Immature natural killer cell (primary cell): ENCODE measurements around the gene SYNDIG1. TPM values are rescaled to one million over a fixed set of nuclear protein-coding genes. Genes with fewer than 3 reads are reported as not detected.

Experiments used
- DNase-seq, 3 donors: peaks; one replicate each; pipeline ENCODE4 v3.0.0; 2022; ENCODE audit warnings: mixed read lengths in 1 of 3
- H3K27ac Mint-ChIP-seq, 6 donors: one replicate each; pipeline ENCODE4 v1.8.0; 2020; ENCODE audit warnings: mixed read lengths in 6 of 6, mild to moderate bottlenecking in 5 of 6, inconsistent platforms in 4 of 6, moderate library complexity in 3 of 6
- H3K27me3 Mint-ChIP-seq, 3 donors: one replicate each; pipeline ENCODE4 v1.8.0; 2020 to 2021; ENCODE audit warnings: low read depth in 3 of 3, mild to moderate bottlenecking in 3 of 3, mixed read lengths in 3 of 3, moderate library complexity in 3 of 3, inconsistent platforms in 1 of 3
- H3K36me3 Mint-ChIP-seq, 3 donors: one replicate each; pipeline ENCODE4 v1.8.0; 2020; ENCODE audit warnings: mixed read lengths in 3 of 3, inconsistent platforms in 2 of 3, mild to moderate bottlenecking in 2 of 3
- H3K4me1 Mint-ChIP-seq, 2 donors: one replicate each; pipeline ENCODE4 v1.8.0; 2020; ENCODE audit warnings: inconsistent platforms in 2 of 2, mild to moderate bottlenecking in 2 of 2, mixed read lengths in 2 of 2, moderate library complexity in 1 of 2
- H3K4me3 Mint-ChIP-seq, 5 donors: one replicate each; pipeline ENCODE4 v1.8.0; 2020; ENCODE audit warnings: mild to moderate bottlenecking in 5 of 5, mixed read lengths in 5 of 5, inconsistent platforms in 3 of 5, moderate library complexity in 3 of 5
- H3K9me3 Mint-ChIP-seq, 6 donors: one replicate each; pipeline ENCODE4 v1.8.0; 2020; ENCODE audit warnings: mild to moderate bottlenecking in 6 of 6, mixed read lengths in 6 of 6, inconsistent platforms in 4 of 6, moderate library complexity in 3 of 6
- polyA plus RNA-seq, 3 donors: library from polyadenylated mRNA; unstranded; fragments of 300-500 nt; fragmentation: Illumina TruSeq; gene quantifications; one replicate each; pipeline ENCODE4 v1.2.3, GENCODE V29; 2021

SYNDIG1 gene
- polyA plus RNA-seq, 3 donors from 2014 or later, result not detected

- H3K4me1 Mint-ChIP-seq, result no peaks in the 10 kb centered on the region
- H3K36me3 Mint-ChIP-seq, result no peaks in the 10 kb centered on the region
- H3K9me3 Mint-ChIP-seq, result peaks cover 0 to 1% (median 0%) of the 10 kb centered on the region in 6 donors
- no peak for DNase-seq
- H3K4me3 Mint-ChIP-seq, result no peak overlapping the region
- no peak overlapping the region for H3K27ac Mint-ChIP-seq
- H3K27me3 Mint-ChIP-seq, result peaks cover 4 to 7% (median 5%) of the 10 kb centered on the region in 3 donors
These were observed 73.3 kb downstream of the SYNDIG1 start for GRCh38 chr20:24542721-24543120.

- H3K4me1 Mint-ChIP-seq, result no peaks in the 10 kb centered on the region
- no peak overlapping the region for H3K4me3 Mint-ChIP-seq
- H3K9me3 Mint-ChIP-seq, result peaks cover 0 to 1% (median 0%) of the 10 kb centered on the region in 6 donors
- peaks cover 4 to 7% (median 5%) of the 10 kb centered on the region in 3 donors for H3K27me3 Mint-ChIP-seq
- H3K36me3 Mint-ChIP-seq, result no peaks in the 10 kb centered on the region
- no peak for DNase-seq
- H3K27ac Mint-ChIP-seq, result no peak overlapping the region
These were observed 73.7 kb downstream of the SYNDIG1 start for GRCh38 chr20:24543168-24543567.

GRCh38 chr20:24543741-24544140 is 74.3 kb downstream of the SYNDIG1 start:
- no peak for DNase-seq
- Mint-ChIP-seq H3K27me3 (peaks cover 4 to 7% (median 5%) of the 10 kb centered on the region in 3 donors), H3K4me1 (no peaks in the 10 kb centered on the region), H3K36me3 (no peaks in the 10 kb centered on the region), H3K27ac (no peak overlapping the region), H3K9me3 (peaks cover 0 to 1% (median 0%) of the 10 kb centered on the region in 6 donors), H3K4me3 (no peak overlapping the region)

GRCh38 chr20:24544371-24544770 is 74.9 kb downstream of the SYNDIG1 start:
- H3K27me3 Mint-ChIP-seq, result peaks cover 4 to 7% (median 5%) of the 10 kb centered on the region in 3 donors
- no peaks in the 10 kb centered on the region for H3K4me1 Mint-ChIP-seq

GRCh38 chr20:24545168-24545567 is 75.7 kb downstream of the SYNDIG1 start:
- H3K4me3 Mint-ChIP-seq, result no peak overlapping the region
- no peak for DNase-seq
- no peaks in the 10 kb centered on the region for H3K36me3 Mint-ChIP-seq
- no peak overlapping the region for H3K27ac Mint-ChIP-seq
- no peaks in the 10 kb centered on the region for H3K4me1 Mint-ChIP-seq
- H3K27me3 Mint-ChIP-seq, result peaks cover 1 to 9% (median 4%) of the 10 kb centered on the region in 3 donors
- peaks cover 0 to 1% (median 0%) of the 10 kb centered on the region in 6 donors for H3K9me3 Mint-ChIP-seq

More at GRCh38 chr20:24544371-24544770, 74.9 kb downstream of the SYNDIG1 start:
- DNase-seq, result no peak
- Mint-ChIP-seq H3K4me3 (no peak overlapping the region), H3K9me3 (peaks cover 0 to 1% (median 0%) of the 10 kb centered on the region in 6 donors), H3K27ac (no peak overlapping the region), H3K36me3 (no peaks in the 10 kb centered on the region)

GRCh38 chr20:24546232-24546892 is 76.9 kb downstream of the SYNDIG1 start:
- Mint-ChIP-seq H3K27me3 (peaks cover 1 to 10% (median 4%) of the 10 kb centered on the region in 3 donors), H3K4me3 (no peak overlapping the region), H3K9me3 (peaks cover 0 to 1% (median 0%) of the 10 kb centered on the region in 6 donors), H3K36me3 (no peaks in the 10 kb centered on the region), H3K27ac (no peak overlapping the region), H3K4me1 (no peaks in the 10 kb centered on the region)
- DNase-seq, result no peak

- no peak for DNase-seq
- Mint-ChIP-seq H3K4me3 (no peak overlapping the region), H3K27me3 (peaks cover 0 to 10% (median 2%) of the 10 kb centered on the region in 3 donors), H3K27ac (no peak overlapping the region), H3K4me1 (no peaks in the 10 kb centered on the region), H3K36me3 (no peaks in the 10 kb centered on the region), H3K9me3 (peaks cover 0 to 1% (median 0%) of the 10 kb centered on the region in 6 donors)
These were observed 78.5 kb downstream of the SYNDIG1 start for GRCh38 chr20:24547967-24548366.

GRCh38 chr20:24559114-24559732 is 89.8 kb downstream of the SYNDIG1 start:
- Mint-ChIP-seq H3K27me3 (peaks cover 0 to 20% (median 7%) of the 10 kb centered on the region in 3 donors), H3K27ac (no peak overlapping the region), H3K4me1 (no peaks in the 10 kb centered on the region), H3K4me3 (no peak overlapping the region), H3K36me3 (peaks cover 0 to 3% (median 0%) of the 10 kb centered on the region in 3 donors), H3K9me3 (peaks cover 4 to 18% (median 11%) of the 10 kb centered on the region in 6 donors)
- no peak for DNase-seq

- no peak overlapping the region for H3K4me3 Mint-ChIP-seq
- peaks cover 0 to 3% (median 0%) of the 10 kb centered on the region in 3 donors for H3K36me3 Mint-ChIP-seq
- no peak overlapping the region for H3K27ac Mint-ChIP-seq
- peaks cover 0 to 30% (median 8%) of the 10 kb centered on the region in 3 donors for H3K27me3 Mint-ChIP-seq
- H3K9me3 Mint-ChIP-seq, result peaks cover 4 to 20% (median 12%) of the 10 kb centered on the region in 6 donors
- no peak for DNase-seq
- no peaks in the 10 kb centered on the region for H3K4me1 Mint-ChIP-seq
These were observed 91.4 kb downstream of the SYNDIG1 start for GRCh38 chr20:24560571-24561491.

GRCh38 chr20:24565835-24566351 is 96.5 kb downstream of the SYNDIG1 start:
- Mint-ChIP-seq H3K9me3 (peaks cover 4 to 20% (median 11%) of the 10 kb centered on the region in 6 donors), H3K27ac (no peak overlapping the region), H3K36me3 (peaks cover 0 to 3% (median 0%) of the 10 kb centered on the region in 3 donors), H3K4me3 (no peak overlapping the region), H3K27me3 (peaks cover 4 to 24% (median 6%) of the 10 kb centered on the region in 3 donors), H3K4me1 (no peaks in the 10 kb centered on the region)
- DNase-seq, result no peak

- H3K27me3 Mint-ChIP-seq, result peaks cover 4 to 23% (median 5%) of the 10 kb centered on the region in 3 donors
These were observed 97.2 kb downstream of the SYNDIG1 start for GRCh38 chr20:24566656-24567055.

GRCh38 chr20:24567508-24567907 is 98.1 kb downstream of the SYNDIG1 start:
- peaks cover 0 to 2% (median 0%) of the 10 kb centered on the region in 3 donors for H3K36me3 Mint-ChIP-seq
- H3K27ac Mint-ChIP-seq, result no peak overlapping the region
- peaks cover 4 to 20% (median 5%) of the 10 kb centered on the region in 3 donors for H3K27me3 Mint-ChIP-seq
- DNase-seq, result no peak
- peaks cover 4 to 18% (median 10%) of the 10 kb centered on the region in 6 donors for H3K9me3 Mint-ChIP-seq
- no peak overlapping the region for H3K4me3 Mint-ChIP-seq
- H3K4me1 Mint-ChIP-seq, result no peaks in the 10 kb centered on the region

More at GRCh38 chr20:24566656-24567055, 97.2 kb downstream of the SYNDIG1 start:
- H3K36me3 Mint-ChIP-seq, result peaks cover 0 to 3% (median 0%) of the 10 kb centered on the region in 3 donors
- no peak for DNase-seq
- H3K4me1 Mint-ChIP-seq, result no peaks in the 10 kb centered on the region
- H3K4me3 Mint-ChIP-seq, result no peak overlapping the region
- no peak overlapping the region for H3K27ac Mint-ChIP-seq
- H3K9me3 Mint-ChIP-seq, result peaks cover 4 to 20% (median 11%) of the 10 kb centered on the region in 6 donors

GRCh38 chr20:24568842-24569241 is 99.4 kb downstream of the SYNDIG1 start:
- Mint-ChIP-seq H3K4me3 (no peak overlapping the region), H3K36me3 (no peaks in the 10 kb centered on the region), H3K27ac (no peak overlapping the region), H3K27me3 (peaks cover 4 to 16% (median 7%) of the 10 kb centered on the region in 3 donors), H3K9me3 (peaks cover 0 to 7% (median 3%) of the 10 kb centered on the region in 6 donors), H3K4me1 (no peaks in the 10 kb centered on the region)
- no peak for DNase-seq
